ENCODE results near the gene VSTM2B.

The VSTM2B gene

DNA sequence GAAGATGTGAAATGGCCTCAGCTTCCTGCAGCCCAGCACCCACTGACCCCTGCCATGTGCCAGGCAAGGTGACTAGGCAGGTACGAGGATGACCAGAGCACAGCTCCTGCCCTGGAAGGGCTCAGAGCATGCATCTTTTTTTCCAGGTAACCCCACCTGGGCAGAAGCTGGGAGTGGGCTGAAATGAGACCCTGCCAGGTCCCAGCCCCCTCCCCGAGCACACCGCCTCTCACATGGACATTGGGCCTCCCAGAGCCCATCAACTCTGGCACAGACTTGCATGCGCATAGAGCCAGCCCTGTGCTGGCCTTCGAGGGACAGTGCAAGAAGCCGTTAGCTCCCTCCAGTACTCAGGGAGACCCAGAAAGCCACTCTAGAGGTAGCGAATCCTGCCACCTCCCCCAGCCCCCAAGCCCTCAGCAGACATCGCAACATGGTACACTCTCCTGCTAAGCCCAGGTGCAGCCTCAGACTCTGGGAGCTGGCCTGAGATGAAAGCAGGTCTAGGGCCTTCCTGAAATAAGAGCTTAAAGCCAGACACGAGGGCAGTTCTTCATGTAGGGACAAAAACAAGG is 8.9 kb upstream of the VSTM2B start:
- DNase-seq, result no peak

DNA sequence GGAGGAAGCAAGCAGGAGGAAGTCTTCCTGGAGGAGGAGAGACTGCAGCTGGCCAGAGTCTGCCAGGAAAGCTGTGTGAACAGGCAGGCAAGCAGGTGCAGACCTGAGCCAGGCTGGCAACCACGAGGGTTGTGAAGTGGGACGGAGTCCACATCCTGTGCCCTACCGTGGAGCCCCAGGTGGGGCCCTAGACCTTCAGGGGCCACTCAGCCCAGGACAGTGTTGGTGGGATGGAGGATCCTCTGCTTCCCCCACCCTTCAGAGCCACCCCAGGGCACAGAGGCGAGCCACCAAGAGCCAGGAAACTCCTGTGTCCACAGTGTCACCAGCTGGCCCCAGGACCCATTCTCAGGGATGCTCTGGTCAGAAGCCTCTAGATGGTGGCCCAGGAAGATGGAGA is 8.4 kb upstream of the VSTM2B start:
- no peak for DNase-seq

DNA sequence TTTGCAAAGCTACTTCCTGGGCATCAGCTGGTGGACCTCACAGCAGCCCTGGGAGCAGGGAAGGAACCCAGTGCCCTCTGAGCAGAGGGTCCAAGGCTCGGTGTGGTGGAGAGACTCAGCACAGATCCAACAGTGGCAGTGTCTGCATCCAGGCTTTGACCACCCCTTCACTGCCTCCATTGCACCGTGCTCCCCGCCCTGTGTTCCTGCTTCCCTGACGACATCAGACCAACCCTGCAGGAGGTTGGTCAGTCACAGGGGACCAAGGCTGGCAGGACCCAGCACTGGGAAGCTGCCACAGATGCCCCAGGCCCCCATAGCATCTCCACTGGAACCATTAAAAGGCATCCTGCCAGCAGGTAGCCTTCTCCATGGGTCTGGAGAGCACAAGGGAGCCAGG is 7.8 kb upstream of the VSTM2B start:
- no peak for DNase-seq

DNA sequence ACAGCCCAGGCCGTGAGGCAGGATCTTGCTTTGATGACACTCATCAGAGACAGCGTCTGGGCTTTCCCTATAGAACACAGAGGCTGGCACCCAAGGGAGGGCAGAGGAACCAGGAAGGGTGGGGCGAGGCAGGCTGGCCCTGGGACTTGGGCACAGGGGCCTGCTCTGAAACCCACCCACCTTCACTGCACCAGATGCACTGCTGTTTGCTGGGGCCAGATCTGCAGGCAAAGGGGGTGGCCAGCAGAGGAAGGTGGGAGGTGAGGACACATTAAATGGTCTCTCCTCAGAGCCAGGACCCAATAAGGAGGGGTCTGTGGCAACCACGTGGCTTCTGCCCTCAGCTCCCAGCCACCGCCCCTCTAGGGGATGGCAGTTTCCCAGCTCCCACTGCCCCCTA is 6.6 kb upstream of the VSTM2B start:
- DNase-seq, result no peak

DNA sequence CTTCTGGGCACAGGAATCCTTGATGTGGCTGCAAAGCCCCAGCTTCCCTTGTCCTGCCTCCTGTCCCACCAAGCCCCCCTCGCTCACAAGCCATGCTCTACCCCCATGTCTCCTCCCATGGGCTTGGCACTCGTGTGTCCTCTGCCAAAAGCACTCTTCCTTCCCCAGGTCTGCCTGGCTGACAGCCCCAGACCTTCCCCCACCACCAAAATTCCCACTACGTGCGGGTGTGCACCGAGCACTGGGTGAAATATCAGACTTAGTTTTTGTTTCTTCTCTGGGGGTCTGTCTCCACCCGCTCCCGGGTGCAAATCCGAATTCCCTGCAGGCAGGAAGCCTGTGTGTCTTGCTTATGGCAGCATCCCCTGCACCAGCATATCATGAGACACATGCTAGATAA is 5.9 kb upstream of the VSTM2B start:
- no peak for DNase-seq

DNA sequence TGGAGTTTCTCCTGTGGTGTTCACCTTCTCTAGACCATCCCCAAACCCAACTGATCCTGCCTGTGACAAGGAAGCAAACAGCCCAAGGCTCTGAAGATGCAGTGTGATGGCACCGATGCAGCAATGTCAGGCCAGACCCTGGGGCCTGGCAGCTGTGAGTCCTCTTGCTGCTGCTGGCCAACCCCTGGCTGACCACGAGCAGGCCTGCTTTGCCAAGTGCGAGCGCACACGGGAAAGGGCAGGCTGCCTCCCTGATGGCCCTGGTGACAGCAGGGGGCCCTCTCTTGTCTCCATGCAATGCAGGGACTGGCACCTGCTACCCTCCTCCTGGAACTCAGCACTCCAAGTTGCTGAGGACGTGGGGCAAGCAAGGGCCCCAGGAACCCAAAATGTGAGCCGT is 5.4 kb upstream of the VSTM2B start:
- no peak for DNase-seq

DNA sequence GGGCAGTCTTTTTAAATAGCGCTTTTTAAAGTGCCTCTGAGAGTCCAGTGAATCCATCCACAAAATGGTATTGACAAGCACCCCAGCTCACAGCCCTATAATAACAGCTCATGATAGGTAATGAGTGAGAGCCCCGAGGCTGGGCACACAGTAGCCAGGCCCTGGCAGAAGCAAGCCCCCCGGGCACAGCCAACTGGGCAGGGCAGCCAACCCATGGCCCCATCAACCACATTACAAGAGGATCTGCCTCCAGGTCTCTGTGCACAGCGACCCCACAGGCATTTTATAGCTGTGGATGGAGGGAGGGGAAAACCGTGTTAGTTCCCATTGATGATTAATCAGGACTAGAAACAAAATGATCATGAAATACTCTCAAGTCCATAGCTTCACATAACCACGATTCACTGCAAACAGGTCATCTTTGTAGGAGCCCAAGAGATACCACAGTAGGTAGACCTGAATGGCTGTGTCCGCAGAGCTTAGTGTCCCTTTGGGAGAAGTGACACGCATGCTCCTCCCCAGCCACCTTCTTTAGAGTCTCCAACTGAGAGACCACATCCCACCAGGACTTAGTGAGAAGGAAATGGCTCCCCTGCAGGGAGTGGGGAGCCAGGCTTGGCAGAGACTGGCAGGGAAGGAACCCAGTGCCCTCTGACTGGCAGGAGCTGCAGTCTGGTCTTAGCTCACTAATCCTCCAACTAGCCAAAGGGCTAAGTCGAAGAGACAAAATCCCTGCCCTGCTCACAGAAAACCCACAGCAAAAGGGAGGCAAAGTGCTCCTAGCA is 4.3 kb upstream of the VSTM2B start:
- no peak for DNase-seq

DNA sequence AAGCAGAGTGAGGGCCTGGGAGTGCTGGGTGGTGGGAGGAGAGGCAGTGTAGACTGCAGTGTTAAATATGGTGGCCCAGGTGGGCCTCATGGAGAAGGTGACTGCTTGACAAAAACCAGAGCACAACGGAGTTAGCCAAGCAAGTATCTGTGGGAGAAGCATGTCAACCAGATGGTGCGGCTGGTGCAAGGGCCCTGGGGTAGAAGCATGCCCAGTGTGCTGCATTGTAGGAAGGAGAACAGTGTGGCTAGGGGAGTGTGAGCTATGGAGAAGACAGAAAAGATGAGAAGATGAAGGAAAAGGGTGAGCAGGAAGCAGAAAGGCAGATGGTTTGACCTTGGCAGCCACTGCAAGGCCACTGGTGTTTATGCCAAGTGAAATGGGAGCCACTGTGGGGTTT is 2.2 kb upstream of the VSTM2B start:
- DNase-seq, result no peak

DNA sequence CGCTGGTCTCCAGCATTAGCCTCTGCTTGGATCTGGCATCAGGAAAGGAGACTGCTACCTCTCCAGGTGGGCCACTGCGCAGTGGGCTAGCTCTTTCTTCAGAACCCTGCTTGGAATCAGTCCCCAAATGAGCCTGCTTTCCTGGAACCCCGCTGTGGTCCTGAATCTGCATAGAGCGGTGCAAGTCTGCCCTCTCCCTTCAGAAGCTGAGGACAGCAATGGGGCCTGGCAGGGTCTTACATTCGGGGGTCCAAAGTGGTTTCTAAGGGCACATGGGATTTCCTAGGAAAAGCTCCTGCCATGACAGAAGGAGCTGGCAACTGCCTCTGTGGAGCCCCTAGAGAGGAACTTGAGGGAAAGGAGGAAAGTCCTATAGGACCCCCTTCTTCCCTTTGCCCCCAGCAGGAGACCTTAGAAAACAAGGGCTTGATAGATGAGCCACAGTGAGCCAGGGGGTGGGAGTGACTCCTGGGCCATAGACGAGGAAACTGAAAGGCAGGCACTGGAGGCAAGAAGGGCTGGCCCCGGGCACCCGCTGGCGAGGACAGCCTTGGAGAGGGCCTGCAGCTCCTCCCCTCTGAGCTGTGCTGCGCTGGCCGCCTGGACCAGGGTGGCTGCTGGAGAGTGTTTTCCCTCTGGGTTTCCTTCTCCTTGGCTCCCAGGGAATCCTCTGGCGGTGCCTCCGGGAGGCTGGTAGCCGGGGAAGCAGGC is 1.4 kb upstream of the VSTM2B start:
- no peak for DNase-seq

DNA sequence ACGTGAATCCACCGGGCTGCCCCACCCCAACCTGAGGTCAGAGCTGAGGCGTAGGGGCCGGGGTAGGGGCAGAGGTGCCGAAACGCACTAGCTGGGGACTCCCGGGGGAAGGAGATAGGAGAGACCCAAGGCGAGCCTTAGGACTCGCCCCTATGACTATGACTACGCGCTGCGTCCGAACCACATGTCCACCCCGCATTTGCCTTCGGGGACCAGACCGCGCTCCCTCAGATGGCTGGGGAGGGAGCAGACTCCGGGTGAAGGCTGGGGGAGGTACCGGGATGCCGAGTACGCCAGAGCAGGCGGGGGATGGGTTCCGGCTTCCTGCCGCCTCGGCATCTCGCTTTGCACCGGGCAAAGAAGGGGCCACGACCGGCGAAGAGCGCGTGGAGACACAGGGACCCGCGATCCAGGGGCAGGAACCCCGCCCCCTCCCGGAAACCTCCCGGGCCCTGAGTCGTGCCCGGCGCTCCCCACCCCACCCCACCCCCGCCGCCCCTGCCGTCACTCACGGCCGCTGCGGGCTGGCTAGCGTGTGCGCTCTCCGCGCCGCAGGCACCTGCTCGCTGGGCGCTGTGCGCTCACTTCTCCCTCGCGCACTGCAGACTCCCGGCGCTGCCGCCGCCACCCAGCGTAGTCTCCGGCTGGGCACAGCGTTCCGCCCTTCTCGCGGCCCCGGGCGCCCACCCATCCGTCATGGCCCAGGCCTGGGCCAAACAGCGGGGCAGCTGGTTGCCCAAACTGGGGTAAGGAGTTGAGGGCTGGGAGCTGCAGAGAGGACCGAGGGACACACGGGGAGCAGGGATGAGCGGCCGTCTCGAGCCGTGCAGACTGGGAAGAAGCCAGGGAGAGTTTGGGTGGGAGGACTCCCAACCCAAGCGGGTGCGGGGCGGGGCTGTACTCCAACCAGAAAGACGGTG is 622 bp upstream of the VSTM2B start:
- no peak for DNase-seq

DNA sequence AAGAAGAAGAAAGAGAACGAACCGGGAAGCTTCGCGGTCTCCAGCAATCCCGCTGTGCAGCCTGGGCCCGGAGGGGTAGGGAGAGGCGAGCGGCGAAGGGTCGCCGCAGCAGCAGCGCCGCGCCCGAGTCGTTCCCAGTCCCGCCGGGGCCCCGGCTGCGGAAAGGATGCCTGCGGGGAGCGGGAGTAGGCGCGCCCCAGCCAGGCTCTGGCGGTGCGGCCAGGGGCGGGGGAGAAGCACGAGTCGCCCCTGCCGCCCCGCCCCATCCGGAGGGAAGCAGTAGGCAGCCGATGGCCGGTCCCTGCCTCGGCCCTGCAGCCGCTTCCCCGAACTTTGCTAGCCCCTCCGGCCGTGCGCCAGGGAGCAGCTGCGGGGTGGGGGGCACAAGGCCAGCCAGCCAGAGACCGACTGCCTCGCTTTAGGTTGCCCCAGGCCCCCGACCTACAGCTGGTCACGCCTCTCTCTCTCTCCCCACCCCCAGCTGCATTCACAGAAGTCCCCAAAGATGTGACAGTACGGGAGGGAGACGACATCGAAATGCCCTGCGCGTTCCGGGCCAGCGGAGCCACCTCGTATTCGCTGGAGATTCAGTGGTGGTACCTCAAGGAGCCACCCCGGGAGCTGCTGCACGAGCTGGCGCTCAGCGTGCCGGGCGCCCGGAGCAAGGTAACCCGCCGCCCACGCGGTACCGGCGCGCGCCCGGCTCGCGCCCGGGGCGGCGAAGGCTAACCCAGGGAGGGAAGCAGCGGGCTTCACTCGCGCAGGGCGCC is 1.1 kb downstream of the VSTM2B start:
- DNase-seq, result no peak

DNA sequence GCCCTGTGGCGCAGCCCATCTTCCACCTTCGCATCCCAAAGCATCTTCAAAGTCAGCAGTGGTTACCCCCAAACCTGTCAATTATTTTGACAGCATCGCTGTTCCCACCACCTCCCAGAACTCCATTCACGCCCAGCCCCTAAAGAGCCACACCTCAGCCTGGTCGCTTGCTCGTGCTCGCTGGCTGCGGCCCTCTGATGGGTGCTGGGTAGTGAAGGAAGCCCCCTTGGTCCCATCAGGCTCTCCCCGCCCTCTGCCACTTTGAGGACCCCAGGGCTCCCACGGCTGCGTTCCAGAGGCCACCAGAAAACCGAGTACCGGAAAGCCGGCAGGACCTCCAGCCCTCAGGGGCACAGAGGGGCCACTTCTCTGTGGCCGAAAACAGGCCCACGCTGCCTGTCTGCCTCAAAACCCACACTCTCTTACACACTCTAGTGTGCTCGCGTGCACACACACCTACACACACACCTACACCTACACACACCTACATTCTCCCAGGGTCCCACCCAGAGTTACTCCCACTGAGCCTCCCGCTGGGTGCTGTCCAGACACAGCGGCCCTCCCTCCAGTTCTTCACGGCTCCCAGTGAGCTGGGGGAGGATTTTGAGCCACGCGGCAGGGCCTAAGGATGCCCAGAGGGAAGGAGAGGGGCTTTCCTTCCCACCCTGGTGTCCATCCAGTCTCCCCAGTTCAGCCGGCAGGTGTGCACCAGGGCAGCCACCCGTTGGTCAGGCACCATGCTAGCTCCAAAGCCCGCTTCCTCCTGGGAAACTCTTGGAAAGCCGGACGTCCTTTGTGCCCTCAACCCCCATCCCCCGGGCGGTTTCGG is 1.9 kb downstream of the VSTM2B start:
- DNase-seq, result no peak

DNA sequence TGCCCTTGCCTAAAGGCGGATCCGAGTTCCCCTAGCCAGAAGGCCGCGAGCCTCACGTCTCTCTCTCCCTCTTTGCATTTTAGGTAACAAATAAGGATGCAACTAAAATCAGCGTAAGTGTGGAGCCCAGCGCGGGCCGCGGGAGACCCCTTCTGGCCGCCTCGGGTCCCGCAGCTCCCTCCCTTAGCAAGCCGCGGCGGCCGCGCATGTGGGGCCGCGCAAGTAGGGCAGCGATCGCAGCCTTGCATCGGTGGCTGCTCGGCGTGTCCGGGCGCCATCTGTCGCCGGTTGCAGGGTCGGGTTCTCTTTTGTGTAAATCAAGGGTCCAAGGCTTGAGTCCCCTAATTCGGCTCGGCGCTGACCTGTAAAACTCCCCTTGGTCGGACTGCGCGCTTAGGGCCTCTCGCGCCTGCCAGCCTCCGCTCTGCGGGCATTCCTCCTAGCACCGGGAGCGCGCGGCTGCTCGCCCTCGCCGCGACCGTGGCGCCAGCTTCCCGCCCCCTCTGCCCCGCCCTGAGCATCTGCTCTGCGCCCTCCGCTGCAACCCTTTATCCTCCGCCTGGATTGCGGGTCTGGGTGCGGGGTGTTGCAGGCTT is 2.7 kb downstream of the VSTM2B start:
- no peak for DNase-seq

DNA sequence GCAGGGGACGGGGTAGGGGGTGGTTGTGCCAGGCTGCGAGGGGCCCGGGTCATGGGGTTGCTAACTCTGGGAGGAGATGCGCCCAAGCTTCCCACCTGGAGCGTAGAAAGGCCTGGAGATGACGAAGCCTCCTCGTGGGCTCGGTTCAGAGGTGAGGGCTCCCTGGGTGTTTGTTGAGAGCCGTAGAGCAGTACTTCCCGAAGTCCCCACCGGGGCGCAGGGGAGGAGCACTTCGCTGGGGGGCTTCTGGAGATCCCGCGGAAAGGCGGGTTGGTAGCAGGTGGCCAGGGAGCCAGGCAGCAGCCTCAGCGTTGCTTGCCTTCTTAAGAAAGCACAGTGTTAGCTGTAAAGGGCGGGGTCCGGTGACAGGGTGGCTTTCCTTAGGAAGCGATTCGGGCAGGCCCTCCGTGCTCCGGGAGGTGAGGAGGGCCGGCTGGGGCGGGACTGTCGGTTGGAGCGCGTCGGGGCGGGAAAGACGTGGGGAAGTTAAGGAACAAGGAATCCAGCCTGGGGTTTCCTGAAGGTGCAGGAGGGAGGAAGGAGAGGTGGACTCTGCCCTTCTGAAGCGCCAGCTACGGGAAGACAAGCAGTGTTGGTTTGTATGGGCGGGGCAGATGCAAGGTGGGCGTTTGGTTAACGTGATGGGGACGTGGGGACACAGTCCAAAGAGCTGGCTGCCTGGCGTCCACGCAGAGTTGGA is 3.3 kb downstream of the VSTM2B start:
- no peak for DNase-seq

DNA sequence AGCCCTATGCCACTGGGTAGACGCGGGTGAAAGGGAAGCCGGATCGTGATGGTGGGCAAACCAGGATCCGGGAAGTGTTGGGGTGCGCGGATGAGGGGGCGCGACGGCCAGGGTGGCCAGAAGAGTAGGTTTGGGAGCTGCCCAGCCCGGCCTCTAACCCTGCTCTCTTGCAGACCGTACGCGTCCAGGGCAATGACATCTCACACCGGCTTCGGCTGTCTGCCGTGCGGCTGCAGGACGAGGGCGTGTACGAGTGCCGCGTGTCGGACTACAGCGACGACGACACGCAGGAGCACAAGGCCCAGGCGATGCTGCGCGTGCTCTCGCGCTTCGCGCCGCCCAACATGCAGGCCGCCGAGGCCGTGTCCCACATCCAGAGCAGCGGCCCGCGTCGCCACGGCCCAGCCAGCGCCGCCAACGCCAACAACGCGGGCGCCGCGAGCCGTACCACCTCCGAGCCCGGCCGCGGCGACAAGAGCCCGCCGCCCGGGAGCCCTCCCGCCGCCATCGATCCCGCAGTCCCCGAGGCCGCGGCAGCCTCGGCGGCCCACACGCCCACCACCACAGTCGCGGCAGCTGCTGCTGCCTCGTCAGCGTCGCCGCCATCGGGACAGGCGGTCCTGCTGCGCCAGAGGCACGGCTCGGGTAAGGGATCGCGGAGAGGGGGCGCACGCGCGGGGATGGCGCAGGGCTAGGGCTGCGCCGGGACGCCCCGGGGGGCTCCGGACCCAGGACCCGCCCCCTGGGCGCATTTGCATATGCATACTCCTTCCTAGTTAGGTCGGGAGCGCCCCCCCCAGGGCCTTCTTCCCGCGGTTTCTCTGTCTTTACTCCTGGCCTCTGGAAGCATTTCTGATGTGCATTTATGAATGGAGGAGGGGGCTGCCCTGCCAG is 4.1 kb downstream of the VSTM2B start:
- DNase-seq, result no peak

DNA sequence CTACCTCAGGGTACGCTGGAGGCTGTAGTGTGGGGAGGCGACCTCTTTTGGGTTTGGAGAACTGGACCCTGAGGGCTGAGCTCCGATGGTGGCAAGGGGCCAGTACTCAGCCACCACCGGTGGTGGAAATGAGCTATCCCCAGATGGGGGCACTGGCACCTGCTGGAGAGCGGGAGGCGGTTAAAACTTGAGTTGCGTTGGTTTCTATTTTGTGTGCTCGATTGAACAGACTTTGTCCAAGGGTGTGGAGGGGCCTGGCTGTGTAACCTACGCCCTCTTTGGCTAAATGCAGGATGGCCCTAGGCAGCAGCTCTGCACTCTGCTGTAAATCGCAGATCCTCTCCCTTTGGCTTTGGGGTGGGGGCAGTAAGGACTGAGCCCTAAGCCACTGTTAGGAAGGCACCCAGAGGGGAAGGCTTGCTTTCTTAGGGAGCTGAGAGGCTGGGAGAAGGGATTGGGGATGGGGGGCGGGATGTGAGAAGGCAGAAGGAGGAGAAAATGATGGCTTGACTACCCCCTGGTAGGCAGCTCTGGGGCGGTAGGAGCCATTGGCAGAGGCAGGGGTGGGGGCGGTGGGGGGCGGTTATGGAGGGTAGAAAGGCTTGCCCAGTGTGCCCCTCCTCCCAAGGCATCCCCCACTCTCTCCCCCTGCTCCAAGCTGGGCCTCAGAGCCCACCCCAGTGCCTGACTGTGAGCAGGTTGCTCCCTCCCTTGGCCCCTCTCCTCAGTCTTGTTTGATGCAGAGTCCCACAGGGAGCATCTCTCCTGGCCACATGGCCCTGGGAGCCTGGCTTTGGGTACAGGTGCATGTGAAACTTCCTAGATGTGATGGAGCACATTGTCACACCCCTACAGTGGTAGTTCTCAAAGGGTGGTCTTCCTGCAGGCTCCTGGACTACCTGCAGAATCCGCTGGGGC is 5.0 kb downstream of the VSTM2B start:
- no peak for DNase-seq

DNA sequence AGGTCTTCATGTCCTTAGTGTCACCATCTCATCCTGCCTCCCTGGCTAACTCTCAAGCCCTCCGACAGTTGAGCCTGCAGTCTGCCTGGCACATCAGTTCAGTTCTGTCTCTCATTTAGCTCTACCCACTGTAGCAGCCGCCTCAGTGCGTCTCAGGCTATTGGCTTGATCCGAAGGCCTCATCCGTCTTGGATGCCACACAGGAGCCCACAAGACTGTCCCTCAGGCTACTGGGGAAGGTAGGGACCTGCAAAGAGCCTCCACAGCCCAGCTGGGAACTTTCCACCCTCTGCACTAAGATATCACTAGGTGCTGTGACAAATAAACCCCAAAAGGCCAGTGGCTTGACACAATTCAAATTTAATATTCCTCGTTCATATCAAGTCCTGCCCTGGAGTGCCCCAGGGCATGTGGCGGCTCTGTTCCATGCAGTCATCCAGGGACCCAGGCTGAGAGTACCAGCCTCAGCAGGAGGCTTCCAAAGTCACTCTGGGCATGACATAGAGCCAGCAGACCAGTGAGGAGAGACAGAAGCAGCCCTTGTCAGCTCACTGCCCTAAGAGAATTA is 5.7 kb downstream of the VSTM2B start:
- no peak for DNase-seq

DNA sequence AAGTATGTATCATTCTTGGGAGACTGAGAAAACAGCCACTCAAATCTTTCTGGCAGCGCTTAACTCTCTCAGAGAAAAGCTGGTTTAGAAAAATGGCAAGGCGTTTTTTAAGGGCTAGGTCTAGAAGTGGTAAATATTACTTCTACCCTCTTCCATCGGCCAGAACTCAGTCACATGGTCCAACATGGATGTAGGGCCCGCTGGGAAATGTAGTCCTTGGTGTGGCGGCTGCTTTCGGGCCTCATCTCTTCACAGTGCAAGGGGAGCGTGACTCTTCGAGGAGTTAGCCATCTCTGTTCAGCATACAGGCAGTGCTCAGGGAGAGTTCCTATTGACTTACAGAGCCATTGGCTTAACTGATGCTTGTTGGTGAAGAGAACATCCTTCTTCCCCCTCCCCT is 6.3 kb downstream of the VSTM2B start:
- no peak for DNase-seq
